HG02678 (cell line): ENCODE measurements around the gene GRWD1.
"Not testable (repeated sequence)": the region's sequence is repeated elsewhere in the genome, so short reads cannot be mapped to it uniquely, and the experiment has no call there.

Source experiments
- ATAC-seq: cut with Tn5 transposase; IDR thresholded peaks from one replicate; pipeline ENCODE4 v1.9.1; 2021; ENCODE audit warnings: mild to moderate bottlenecking, moderate library complexity; ENCODE audit not compliant: unreplicated experiment

The GRWD1 gene

DNA sequence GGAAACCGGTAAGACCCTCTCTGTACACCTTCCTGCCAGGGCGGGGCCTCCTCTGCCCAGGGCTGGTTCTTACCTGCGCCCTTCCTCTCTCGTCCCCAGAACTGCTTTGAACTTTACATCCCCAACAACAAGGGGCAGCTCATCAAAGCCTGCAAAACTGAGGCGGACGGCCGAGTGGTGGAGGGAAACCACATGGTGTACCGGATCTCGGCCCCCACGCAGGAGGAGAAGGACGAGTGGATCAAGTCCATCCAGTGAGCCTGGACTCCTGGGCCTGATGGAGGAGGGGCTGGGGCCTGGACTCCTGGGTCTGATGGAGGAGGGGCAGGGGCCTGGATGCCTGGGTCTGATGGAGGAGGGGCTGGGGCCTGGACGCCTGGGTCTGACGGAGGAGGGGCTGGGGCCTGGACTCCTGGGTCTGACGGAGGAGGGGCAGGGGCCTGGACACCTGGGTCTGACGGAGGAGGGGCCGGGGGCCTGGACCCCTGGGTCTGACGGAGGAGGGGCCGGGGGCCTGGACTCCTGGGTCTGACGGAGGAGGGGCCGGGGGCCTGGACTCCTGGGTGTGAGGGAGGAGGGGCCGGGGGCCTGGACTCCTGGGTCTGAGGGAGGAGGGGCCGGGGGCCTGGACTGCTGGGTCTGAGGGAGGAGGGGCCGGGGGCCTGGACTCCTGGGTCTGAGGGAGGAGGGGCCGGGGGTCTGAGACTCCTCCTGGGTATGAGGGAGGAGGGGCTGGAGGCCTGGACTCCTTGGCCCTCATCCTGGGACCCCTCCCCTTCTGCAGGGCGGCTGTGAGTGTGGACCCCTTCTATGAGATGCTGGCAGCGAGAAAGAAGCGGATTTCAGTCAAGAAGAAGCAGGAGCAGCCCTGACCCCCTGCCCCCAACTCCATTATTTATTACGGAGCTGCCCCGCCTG, 32.8 kb downstream of the GRWD1 start:
- no peak for ATAC-seq

- no peak for ATAC-seq
Observed at GRCh38 chr19:48479686-48480085, 33.9 kb downstream of the GRWD1 start.

- ATAC-seq, result no peak
Observed at GRCh38 chr19:48480183-48480557, 34.4 kb downstream of the GRWD1 start.

DNA sequence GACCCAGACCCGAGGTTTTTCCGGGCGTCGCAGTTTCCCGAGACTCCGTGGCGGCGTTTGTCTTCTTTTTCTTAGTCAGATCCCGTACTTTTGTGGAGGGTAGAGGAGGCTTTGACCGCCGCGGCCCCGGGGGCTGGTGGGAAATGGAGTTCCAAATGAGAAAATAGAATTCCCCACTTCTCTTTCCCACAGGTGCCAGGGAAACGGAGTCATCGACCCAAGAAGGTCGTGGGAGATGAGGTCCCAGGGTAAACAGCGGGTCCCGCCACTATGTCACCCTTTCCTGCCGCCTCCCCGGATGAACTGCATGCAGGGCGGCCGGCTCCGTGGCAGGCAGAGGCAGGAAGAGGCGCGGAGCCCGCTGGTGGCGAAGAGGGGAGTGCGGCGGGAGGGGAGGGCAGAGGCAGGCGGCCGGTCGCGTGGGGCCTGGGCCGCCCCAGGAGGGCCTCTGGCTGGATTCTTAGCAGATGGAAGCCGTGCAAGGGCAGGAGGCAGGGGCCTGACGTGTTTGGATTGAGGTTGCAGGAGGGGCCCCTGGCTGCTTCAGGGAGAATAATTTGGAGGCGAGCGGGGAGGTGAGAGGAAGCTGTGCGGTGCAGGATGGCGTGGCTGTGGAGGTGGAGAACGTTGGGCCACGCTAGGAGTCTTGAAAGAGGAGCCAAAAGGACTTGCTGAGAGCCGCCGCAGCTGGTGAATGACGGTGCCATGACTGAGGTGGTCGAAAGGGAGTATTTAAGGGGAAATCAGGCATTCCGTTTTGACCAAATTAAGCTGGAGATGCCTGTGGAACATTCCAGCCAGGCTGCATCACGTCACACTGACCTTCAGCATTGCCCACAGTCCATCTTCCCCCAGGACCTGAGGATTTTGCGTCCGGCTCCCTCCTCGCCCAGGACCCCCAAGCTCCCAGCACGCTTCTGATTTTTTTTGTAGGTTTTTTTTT, 35.0 kb downstream of the GRWD1 start:
- no peak for ATAC-seq

- ATAC-seq, result no peak
Observed at GRCh38 chr19:48481846-48482639, 36.3 kb downstream of the GRWD1 start.

DNA sequence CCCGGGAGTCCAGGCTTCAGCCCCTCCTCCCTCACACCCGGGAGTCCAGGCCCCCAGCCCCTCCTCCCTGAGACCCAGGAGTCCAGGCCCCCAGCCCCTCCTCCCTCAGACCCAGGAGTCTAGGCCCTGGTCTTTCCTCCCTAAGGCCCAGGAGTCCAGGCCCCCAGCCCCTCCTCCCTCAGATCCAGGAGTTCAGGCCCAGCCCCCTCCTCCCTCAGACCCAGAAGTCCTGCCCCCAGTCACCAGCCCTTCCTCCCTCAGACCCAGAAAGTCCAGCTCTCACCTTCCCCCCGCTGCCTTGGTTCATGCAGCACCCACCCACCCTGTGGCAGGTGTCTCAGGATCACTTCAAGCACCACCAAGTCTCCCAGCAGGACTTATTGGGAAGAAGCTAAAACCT, 37.5 kb downstream of the GRWD1 start:
- no peak for ATAC-seq

GRCh38 chr19:48484247-48484893, 38.6 kb downstream of the GRWD1 start:
- ATAC-seq, result no peak

GRCh38 chr19:48484931-48485612, 39.3 kb downstream of the GRWD1 start:
- ATAC-seq, result no peak

- not testable (repeated sequence) for ATAC-seq
Observed at GRCh38 chr19:48486706-48487105, 40.9 kb downstream of the GRWD1 start.

- no peak for ATAC-seq
Observed at GRCh38 chr19:48487544-48487943, 41.8 kb downstream of the GRWD1 start.

DNA sequence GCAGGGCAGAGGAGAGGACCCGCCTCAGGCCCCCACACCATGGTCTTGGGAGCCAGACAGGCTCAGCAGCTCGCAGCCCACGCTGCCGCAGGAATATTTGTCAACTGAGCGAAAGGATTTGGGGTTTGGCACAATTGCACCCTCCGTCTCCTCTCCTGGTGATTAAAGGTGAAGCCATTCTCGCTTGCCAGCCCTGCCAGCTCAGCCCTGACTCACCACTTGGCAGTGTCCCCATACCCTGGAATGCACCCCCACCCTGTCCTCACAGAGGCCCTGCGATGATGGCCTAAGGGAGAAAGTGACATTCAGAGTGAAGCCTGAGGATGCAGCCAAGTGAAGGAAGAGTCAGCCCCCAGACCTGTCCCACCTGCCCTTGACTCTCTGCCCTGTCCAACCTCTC, 42.2 kb downstream of the GRWD1 start:
- no peak for ATAC-seq

GRCh38 chr19:48488478-48488877, 42.7 kb downstream of the GRWD1 start:
- ATAC-seq, result not testable (repeated sequence)

DNA sequence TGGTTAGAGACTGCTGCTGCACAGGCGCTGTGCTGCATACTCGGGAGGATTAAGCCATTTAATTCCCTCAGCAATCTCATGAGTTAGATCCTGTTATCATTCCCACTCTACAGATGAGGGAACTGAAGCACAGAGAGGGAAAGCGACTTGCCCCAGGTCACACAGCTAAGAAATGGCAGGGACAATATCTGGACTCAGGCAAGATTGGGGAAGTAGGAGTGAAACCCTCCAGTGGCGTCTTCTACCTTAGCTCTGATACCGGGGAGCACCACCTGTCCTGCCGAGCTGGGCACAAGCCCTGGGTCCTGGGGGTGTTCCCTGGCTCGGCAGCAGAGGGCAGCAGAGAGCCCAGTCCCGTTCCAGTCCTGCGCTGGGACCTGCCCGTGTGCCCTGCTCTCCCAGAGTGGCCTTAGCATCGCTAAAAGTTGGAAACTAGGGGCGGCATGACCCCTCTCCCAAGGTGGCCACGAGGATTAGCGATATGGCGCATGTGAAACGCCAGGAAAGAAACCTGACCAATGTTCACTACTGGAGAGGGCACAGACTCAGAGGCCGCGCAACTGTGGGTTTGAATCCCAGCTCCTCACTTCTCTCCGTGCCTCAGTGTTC, 43.9 kb downstream of the GRWD1 start:
- peak; percentile 38 for ATAC-seq

GRCh38 chr19:48490981-48491792, 45.4 kb downstream of the GRWD1 start:
- ATAC-seq, result no peak

DNA sequence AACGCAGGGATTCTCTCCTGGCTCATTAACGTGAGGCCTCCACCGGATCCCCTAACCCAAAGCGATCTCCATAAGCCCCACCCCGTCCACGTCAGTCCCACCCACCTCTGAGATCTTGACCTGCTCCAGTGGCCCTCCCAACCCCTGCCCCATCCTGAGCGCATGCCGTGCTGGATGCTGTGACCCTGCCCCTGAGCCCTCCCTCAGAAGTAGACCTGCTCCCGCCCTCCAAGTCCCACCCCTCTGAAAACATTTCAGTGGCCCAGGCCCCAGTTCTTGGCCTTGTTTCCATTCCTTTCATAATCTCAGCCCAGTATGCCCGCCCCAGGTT, 46.0 kb downstream of the GRWD1 start:
- ATAC-seq, result no peak

GRCh38 chr19:48492925-48493717, 47.3 kb downstream of the GRWD1 start:
- ATAC-seq, result peak; percentile 58

- ATAC-seq, result no peak
Observed at GRCh38 chr19:48493718-48494401, 48.1 kb downstream of the GRWD1 start.
